Pancreas (tissue), 10 donors: ENCODE data around the gene RAET1L. TPM values are rescaled to one million over a fixed set of nuclear protein-coding genes. Genes with fewer than 3 reads are reported as not detected.
"Not testable (repeated sequence)": the region's sequence is repeated elsewhere in the genome, so short reads cannot be mapped to it uniquely, and the experiment has no call there.

ENCODE experiments used
- ATAC-seq, 4 donors: fragments of 200-7000 bp; cut with Tn5 transposase; one replicate each; pipeline versions ENCODE4 v1.8.0 to v1.9.1; 2020; ENCODE audit warnings: mild to moderate bottlenecking in 4 of 4, moderate library complexity in 4 of 4
- DNase-seq, 6 donors: peaks; one replicate each; pipeline ENCODE4 v3.0.0-alpha.2; 2020
- FAIRE-seq: peaks from 2 replicates; lab custom pipeline; 2012; peaks lifted over from hg19 to GRCh38; lab: Jason Lieb, UNC
- H3K27ac ChIP-seq, 4 donors: fragments of 200-600 bp; sonication (generic); 1 replicate in 3 of 4; 2 replicates in 1 of 4; pipeline versions ENCODE4 v1.5.0 to v1.8.0; 2020
- H3K27me3 ChIP-seq, 4 donors: fragments of 200-600 bp; one replicate each; pipeline ENCODE4 v1.8.0; 2021
- H3K36me3 ChIP-seq, 3 donors: fragments of 200-600 bp; sonication (generic) in 1 of 3; one replicate each; pipeline versions ENCODE4 v1.5.0 to v1.8.0; 2020 to 2021
- H3K4me1 ChIP-seq, 3 donors: fragments of 200-600 bp; one replicate each; pipeline ENCODE4 v1.8.0; 2021
- H3K4me3 ChIP-seq, 4 donors: fragments of 200-600 bp; sonication (generic) in 2 of 4; one replicate each; pipeline versions ENCODE4 v1.5.0 to v1.8.0; 2020 to 2021
- H3K9me3 ChIP-seq, 4 donors: fragments of 200-600 bp; one replicate each; pipeline ENCODE4 v1.8.0; 2021
- WGBS, 2 donors: extraction: QIAGEN DNeasy Blood & Tissue Kit; methylation state at CpG; one replicate each; pipeline ENCODE4 v1.1.7; 2013; 5-methylcytosine and 5-hydroxymethylcytosine counted together
- intact Hi-C, 3 donors: fragments of 100-400 bp; cut with DNase I; formaldehyde crosslinking; loops; one replicate each; pipeline versions ENCODE4 v1.11.1 to v1.14.2; 2022
- polyA plus RNA-seq, 2 donors: library from polyadenylated mRNA; stranded (reverse); fragments of 200-250 nt; gene quantifications; one replicate each; pipeline ENCODE4 v1.2.3, GENCODE V29; 2013
- total RNA-seq, 6 donors: library from RNA; stranded (reverse); fragmentation: NEBNext Ultra II Directional in 4 of 6; extraction: Animal tissue kit (Norgen Biotek cat#: 25700) in 4 of 6; gene quantifications; one replicate each; pipeline versions ENCODE4 v1.2.1 to v1.2.4, GENCODE V29; 2021 to 2023
- TF ChIP-seq, protein P1 (sequence below), 4 donors: fragments of 200-600 bp; sonication (generic) in 3 of 4; IDR thresholded peaks; one replicate each; pipeline versions ENCODE4 v1.5.0 to v1.8.0; 2021; ENCODE audit warnings: antibody characterized with exemption in 4 of 4
- donor health status: healthy with polysubstance abuse.
- donor health status: DM: no; HTN: no; CAD: no; lungs with moderate emphysema.
- donor health status: DM: no; HTN: no; CAD: no.
- donor health status: control.
- donor health status: control.
- donor health status: Bipolar disorder and iron deficiency.
- donor health status: DM: yes; HTN: yes; CAD: no.
- donor health status: DM: no; HTN: no; CAD: no.
- donor health status: DM: no; HTN: no; CAD: no.
- donor health status: DM: yes; HTN: yes; CAD: no.

RAET1L gene, protein sequence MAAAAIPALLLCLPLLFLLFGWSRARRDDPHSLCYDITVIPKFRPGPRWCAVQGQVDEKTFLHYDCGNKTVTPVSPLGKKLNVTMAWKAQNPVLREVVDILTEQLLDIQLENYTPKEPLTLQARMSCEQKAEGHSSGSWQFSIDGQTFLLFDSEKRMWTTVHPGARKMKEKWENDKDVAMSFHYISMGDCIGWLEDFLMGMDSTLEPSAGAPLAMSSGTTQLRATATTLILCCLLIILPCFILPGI
- total RNA-seq (under 1 TPM in 2 of 6 donors, not detected in 4; 0.46 to 0.53 TPM), polyA plus RNA-seq (not detected)

DNA sequence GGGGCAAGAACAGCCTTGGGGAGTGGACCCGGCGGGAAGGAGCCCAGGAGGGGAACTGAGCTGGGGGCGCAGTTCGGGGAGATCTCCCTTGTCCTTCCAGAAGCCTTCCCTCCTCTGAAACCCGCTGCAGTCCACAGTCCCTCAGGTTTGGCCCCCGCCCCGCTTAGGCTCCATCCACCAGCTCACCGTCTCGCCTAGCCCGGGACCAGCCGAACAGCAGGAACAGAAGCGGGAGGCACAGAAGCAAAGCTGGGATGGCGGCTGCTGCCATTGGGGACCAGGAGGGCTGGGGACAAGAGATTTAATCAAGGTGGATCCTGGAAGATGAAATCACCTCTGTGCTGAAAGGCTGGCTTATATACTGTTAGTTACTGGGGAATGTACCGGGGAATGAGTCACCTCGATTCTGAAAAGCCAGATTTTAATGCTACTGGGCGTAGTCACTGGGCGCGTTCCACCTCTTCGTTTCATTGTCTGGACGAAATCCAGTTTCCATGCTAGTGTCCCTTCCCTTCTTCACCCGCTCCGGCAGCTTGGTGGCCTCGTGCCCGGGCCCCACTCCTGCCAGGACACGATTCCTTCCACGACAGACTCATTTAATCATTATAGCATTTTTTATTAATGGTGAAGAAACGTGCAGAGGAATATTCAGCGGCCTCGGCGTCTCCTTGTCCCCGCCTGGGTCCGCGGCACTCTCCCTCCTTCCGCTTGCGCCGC, at the start of gene RAET1L:
RAET1L (minus strand) TSS at position 332 of the 717 bp plus-strand sequence; CDS start at position 271, 61 bp downstream.
- Histone ChIP-seq H3K27me3 (peaks cover 0 to 3% (median 0%) of the 10 kb centered on the region in 4 donors), H3K4me1 (no peaks in the 10 kb centered on the region), H3K4me3 (peak within 1 kb of the TSS in 2 of 4 donors; percentile 9 to 29), H3K27ac (no peak within 1 kb of the TSS), H3K36me3 (no peaks in the 10 kb centered on the region), H3K9me3 (no peaks in the 10 kb centered on the region)
- 10 to 11% methylated on average over 36 of the region's 36 CpGs for WGBS, 2 donors
- intact Hi-C loops, result no loop called here
- TF ChIP-seq, protein P1, sequence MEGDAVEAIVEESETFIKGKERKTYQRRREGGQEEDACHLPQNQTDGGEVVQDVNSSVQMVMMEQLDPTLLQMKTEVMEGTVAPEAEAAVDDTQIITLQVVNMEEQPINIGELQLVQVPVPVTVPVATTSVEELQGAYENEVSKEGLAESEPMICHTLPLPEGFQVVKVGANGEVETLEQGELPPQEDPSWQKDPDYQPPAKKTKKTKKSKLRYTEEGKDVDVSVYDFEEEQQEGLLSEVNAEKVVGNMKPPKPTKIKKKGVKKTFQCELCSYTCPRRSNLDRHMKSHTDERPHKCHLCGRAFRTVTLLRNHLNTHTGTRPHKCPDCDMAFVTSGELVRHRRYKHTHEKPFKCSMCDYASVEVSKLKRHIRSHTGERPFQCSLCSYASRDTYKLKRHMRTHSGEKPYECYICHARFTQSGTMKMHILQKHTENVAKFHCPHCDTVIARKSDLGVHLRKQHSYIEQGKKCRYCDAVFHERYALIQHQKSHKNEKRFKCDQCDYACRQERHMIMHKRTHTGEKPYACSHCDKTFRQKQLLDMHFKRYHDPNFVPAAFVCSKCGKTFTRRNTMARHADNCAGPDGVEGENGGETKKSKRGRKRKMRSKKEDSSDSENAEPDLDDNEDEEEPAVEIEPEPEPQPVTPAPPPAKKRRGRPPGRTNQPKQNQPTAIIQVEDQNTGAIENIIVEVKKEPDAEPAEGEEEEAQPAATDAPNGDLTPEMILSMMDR (IDR thresholded peaks at IDR 0.05), result no peak
- peak; percentile 70 to 87 (median 82) for ATAC-seq
- DNase-seq, result peak in 2 of 6 donors; percentile 45 to 49
- FAIRE-seq, result no peak

- TF ChIP-seq, protein P1 (IDR thresholded peaks at IDR 0.05), result no peak
- intact Hi-C loops, result no loop called here
- Histone ChIP-seq H3K9me3 (no peaks in the 10 kb centered on the region), H3K36me3 (no peaks in the 10 kb centered on the region), H3K27ac (no peak overlapping the region), H3K27me3 (no peaks in the 10 kb centered on the region), H3K4me3 (no peak overlapping the region), H3K4me1 (no peaks in the 10 kb centered on the region)
- WGBS, 2 donors, result 47 to 60% methylated on average over 2 of the region's 2 CpGs
- no peak for DNase-seq
- no peak for FAIRE-seq
- ATAC-seq, result no peak
These were observed 49.7 kb upstream of the RAET1L start for GRCh38 chr6:150075034-150075421.

DNA sequence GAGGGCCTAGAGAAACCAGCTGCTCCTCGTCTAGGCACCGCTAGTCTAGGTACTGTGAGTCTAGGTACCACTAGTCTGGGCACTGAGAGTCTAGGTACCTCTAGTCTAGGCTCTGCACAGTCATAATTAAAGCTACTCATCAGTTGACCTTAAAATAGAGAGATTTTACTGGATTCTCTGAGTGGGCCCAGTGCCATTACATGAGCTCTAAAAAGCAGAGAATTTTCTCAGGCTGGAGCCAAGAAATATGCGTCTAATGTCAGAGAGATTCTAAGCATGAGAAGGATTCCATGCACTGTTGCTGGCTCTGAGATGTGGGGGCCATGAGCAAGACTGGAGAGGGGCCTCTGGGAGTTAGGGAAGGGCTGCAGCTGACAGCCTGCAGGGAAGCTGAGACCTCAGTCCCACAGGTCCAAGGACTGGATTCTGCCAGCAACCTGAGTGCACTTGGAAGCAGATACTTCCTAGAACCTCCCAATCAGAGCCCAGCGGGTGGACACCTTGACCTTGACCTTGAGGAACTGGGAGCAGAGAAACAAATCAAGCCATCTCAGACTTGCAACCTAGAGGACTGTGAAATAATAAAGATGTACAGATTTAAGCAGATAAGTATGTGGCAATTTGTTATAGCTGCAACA, 49.2 kb upstream of the RAET1L start:
- H3K36me3 ChIP-seq, H3K4me3 ChIP-seq, H3K27ac ChIP-seq, H3K4me1 ChIP-seq, intact Hi-C loops, H3K27me3 ChIP-seq, DNase-seq, ATAC-seq, H3K9me3 ChIP-seq, FAIRE-seq: not testable (repeated sequence)
- 73 to 75% methylated on average over 4 of the region's 4 CpGs for WGBS, 2 donors

GRCh38 chr6:150072201-150072600, 46.9 kb upstream of the RAET1L start:
- 44% methylated on average over 8 of the region's 8 CpGs for WGBS, 2 donors
- TF ChIP-seq, protein P1 (IDR thresholded peaks at IDR 0.05), result no peak
- Histone ChIP-seq H3K4me1 (no peaks in the 10 kb centered on the region), H3K9me3 (no peaks in the 10 kb centered on the region), H3K36me3 (no peaks in the 10 kb centered on the region), H3K4me3 (no peak overlapping the region), H3K27me3 (no peaks in the 10 kb centered on the region), H3K27ac (no peak overlapping the region)
- FAIRE-seq, result no peak
- intact Hi-C loops, result no loop called here
- ATAC-seq, result peak; percentile 51 to 75 (median 56)
- DNase-seq, result peak; percentile 68 to 90 (median 81)

DNA sequence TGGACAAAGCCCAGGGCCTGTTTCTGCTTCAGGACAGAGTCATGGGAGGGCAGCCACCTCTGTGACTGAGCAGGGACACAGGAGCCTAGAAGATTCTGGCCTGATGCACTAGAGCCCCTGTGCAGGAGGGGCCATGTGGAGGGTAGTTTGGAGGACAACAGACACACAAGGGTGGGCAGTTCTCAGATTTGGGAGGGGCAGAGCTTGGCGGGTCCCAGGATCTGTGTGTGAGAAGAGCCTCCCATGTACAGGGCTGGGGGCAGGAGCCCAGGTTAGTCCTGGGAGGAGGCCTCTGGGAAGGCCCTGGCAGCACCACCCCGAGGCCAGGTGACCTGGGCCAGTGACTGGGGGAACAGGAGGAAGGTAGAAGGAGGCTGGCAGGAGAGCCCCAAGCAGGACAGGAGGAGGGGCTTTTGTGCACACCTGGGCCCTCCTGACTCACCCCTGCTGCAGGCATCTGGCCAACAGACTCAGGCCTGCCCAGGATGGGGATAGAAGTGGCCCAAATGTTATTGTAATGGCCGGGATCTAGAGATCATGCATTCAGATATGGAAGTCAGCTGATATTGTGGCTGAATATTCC, 45.0 kb upstream of the RAET1L start:
- 66 to 77% methylated on average over 3 of the region's 3 CpGs for WGBS, 2 donors
- no peaks in the 10 kb centered on the region for H3K4me1 ChIP-seq
- H3K27me3 ChIP-seq, result no peaks in the 10 kb centered on the region
- intact Hi-C loops, result no loop called here
- ATAC-seq (no peak), FAIRE-seq (no peak), DNase-seq (peak in 2 of 6 donors; percentile 32 to 48)
- H3K27ac ChIP-seq, result no peak overlapping the region
- H3K36me3 ChIP-seq, result no peaks in the 10 kb centered on the region
- no peaks in the 10 kb centered on the region for H3K9me3 ChIP-seq
- TF ChIP-seq, protein P1 (IDR thresholded peaks at IDR 0.05), result no peak
- no peak overlapping the region for H3K4me3 ChIP-seq
